ENCODE results near the gene COMMD3. TPM values are rescaled to one million over a fixed set of nuclear protein-coding genes. Genes with fewer than 3 reads are reported as not detected.
"Not testable (repeated sequence)": the region's sequence is repeated elsewhere in the genome, so short reads cannot be mapped to it uniquely, and the experiment has no call there.

Gene COMMD3
- total RNA-seq, 5 donors from 2014 or later (not counting 1 experiment from before 2014, with no cell fraction given): 25.2 to 57.2 (median 49.7) TPM

DNA sequence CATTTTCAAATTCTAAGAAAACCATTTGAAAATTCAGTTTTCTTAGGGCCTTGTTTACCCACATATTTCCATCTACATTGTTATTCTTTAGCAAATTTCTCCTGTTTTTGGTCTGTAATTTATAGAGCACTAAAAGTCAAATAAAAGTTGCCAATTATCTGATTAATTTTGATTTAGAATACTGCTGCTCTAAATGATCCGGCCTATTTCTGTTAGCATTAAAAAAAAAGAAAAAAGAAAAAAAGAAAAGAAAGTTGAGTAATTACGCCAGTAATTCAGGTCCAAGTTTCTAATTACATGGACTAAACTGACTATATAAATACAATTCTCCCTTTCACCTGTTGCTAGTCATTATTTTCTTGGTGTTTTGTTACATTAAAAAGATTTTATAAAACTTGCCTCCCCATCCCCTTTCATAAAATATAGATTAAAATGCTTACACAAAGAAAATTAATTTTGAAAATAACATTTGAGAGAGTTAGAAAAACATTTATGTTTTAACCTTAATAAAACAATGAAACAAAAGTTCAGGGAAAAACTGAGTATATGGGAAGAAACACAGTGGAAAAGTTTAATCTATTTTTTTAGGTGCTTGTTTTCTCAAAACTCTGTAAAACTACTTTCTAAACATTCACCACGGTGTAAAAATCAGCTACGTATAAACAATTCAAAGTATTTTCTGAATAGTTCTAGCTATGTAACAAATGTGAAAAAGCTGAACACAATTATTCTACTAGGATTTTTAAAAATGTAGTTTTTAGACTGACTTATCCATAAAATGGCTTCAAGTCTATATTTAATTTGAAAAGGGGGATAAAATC is 6.8 kb upstream of the COMMD3 start:
- Mint-ChIP-seq H3K9me3 (no peaks in the 10 kb centered on the region), H3K36me3 (no peaks in the 10 kb centered on the region), H3K27ac (no peak overlapping the region), H3K4me1 (no peaks in the 10 kb centered on the region), H3K27me3 (peaks cover 0 to 10% of the 10 kb centered on the region in 2 donors), H3K4me3 (no peak overlapping the region)
- WGBS (ENCODE audit: insufficient coverage): no CpG with 5 or more reads among the region's 4 CpGs
- no peak for DNase-seq
- ATAC-seq (replicated peaks in 1 of 4): no peak
- Histone ChIP-seq H3K36me3 (ENCODE audit: control insufficient read depth in 2 of 2, extremely low read depth in 1 of 2, insufficient read depth in 1 of 2, low read length in 1 of 2) (no peaks in the 10 kb centered on the region), H3K4me1 (ENCODE audit: control insufficient read depth in 1 of 2, extremely low read depth in 1 of 2, insufficient read depth in 2 of 2, low read length in 2 of 2) (no peaks in the 10 kb centered on the region), H3K27me3 (replicated peaks in 1 of 2; ENCODE audit: control insufficient read depth in 2 of 2, extremely low read depth in 1 of 2, insufficient read depth in 2 of 2, low read length in 1 of 2) (peaks cover 0 to 3% of the 10 kb centered on the region in 2 experiments), H3K4me3 (ENCODE audit: control insufficient read depth in 1 of 2, extremely low read depth in 1 of 2, low read length in 1 of 2) (no peak overlapping the region), H3K9me3 (no peaks in the 10 kb centered on the region), H3K27ac (ENCODE audit: low read length) (no peak overlapping the region)
- POLR2A ChIA-PET: no interaction called here
- CTCF ChIA-PET: interaction anchor here in 1 of 2 donors (0.7 kb wide), 1 partner anchor 287 kb away, joined by 3 read pairs; no protein-coding TSS in a partner anchor

DNA sequence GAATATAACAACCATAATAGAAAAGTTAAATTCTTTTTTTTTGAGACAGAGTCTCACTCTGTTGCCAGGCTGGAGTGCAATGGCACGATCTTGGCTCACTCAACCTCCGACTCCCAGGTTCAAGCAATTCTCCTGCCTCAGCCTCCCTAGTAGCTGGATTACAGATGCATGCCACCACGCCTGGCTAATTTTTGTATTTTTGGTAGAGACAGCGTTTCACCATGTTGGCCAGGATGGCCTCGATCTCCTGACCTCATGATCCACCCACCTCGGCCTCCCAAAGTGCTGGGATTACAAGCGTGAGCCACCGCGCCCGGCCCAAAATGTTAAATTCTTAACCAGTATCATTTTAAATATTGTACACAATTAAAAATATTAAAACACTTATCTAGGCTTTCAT is 6.2 kb upstream of the COMMD3 start:
- H3K27me3 ChIP-seq (replicated peaks in 1 of 2; ENCODE audit: control insufficient read depth in 2 of 2, extremely low read depth in 1 of 2, insufficient read depth in 2 of 2, low read length in 1 of 2); H3K27ac Mint-ChIP-seq; ATAC-seq (replicated peaks in 1 of 4); DNase-seq; H3K4me3 ChIP-seq (ENCODE audit: control insufficient read depth in 1 of 2, extremely low read depth in 1 of 2, low read length in 1 of 2); H3K27me3 Mint-ChIP-seq; H3K9me3 ChIP-seq; H3K27ac ChIP-seq (ENCODE audit: low read length); H3K4me1 ChIP-seq (ENCODE audit: control insufficient read depth in 1 of 2, extremely low read depth in 1 of 2, insufficient read depth in 2 of 2, low read length in 2 of 2); H3K9me3 Mint-ChIP-seq; H3K4me1 Mint-ChIP-seq; POLR2A ChIA-PET; H3K4me3 Mint-ChIP-seq; H3K36me3 ChIP-seq (ENCODE audit: control insufficient read depth in 2 of 2, extremely low read depth in 1 of 2, insufficient read depth in 1 of 2, low read length in 1 of 2); H3K36me3 Mint-ChIP-seq: not testable (repeated sequence)
- CTCF ChIA-PET: interaction anchor here in 1 of 2 donors (0.7 kb wide), 1 partner anchor 288 kb away, joined by 3 read pairs; no protein-coding TSS in a partner anchor
- WGBS (ENCODE audit: insufficient coverage): 96% methylated on average over 4 of the region's 10 CpGs

DNA sequence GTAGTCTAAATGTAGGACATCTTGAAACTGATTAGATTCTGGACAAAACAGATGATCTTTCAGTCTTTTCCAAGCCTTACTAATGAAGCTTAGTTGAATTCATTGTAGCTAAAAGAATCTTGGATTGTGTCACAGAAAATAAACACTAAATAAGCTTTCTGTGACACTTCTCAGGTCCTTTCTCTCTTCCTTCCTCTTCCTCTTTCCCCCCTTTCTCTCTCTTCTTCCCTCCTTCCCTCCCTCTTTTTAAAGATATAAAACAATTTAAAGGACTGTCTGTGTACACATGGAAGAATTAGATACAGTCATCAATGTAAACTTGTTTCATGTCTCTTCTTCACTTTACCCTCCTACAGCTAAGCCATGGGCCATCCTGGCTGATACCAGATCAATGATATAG is 5.3 kb upstream of the COMMD3 start:
- ATAC-seq (replicated peaks in 1 of 4): no peak
- H3K27me3 ChIP-seq (replicated peaks in 1 of 2; ENCODE audit: control insufficient read depth in 2 of 2, extremely low read depth in 1 of 2, insufficient read depth in 2 of 2, low read length in 1 of 2): peaks cover 0 to 3% of the 10 kb centered on the region in 2 experiments
- Mint-ChIP-seq H3K9me3 (no peaks in the 10 kb centered on the region), H3K4me3 (no peak overlapping the region), H3K27me3 (peaks cover 0 to 7% of the 10 kb centered on the region in 2 donors), H3K27ac (no peak overlapping the region), H3K36me3 (no peaks in the 10 kb centered on the region), H3K4me1 (peaks cover 10 to 12% (median 12%) of the 10 kb centered on the region in 3 donors)
- no peaks in the 10 kb centered on the region for H3K9me3 ChIP-seq
- ChIA-PET CTCF (no interaction called here), POLR2A (interaction anchor here in 1 of 2 donors (0.6 kb wide), 1 partner anchor 544 kb away, joined by 5 read pairs; no protein-coding TSS in a partner anchor)
- H3K4me3 ChIP-seq (ENCODE audit: control insufficient read depth in 1 of 2, extremely low read depth in 1 of 2, low read length in 1 of 2): no peak overlapping the region
- H3K4me1 ChIP-seq (ENCODE audit: control insufficient read depth in 1 of 2, extremely low read depth in 1 of 2, insufficient read depth in 2 of 2, low read length in 2 of 2): no peaks in the 10 kb centered on the region
- no peak for DNase-seq
- no peaks in the 10 kb centered on the region for H3K36me3 ChIP-seq (ENCODE audit: control insufficient read depth in 2 of 2, extremely low read depth in 1 of 2, insufficient read depth in 1 of 2, low read length in 1 of 2)
- H3K27ac ChIP-seq (ENCODE audit: low read length): no peak overlapping the region

DNA sequence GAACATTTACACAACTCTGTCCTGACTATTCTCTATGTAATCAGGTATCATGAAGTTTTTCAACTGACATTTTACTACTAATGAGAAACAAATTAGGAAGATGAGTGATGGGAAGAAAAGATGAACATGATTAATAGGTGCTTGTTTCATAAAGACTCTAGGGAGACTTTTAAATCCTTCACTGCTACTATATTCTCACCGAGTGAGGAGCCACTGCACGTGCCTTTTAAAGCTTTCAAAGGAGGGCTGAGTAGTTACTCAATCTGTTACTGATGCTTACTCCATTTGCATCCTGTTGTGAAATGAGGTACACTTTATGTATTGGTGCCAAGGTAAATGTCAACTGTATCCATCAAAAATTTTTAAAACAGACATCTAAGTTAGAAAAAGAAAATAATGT is 1.3 kb upstream of the COMMD3 start:
- Mint-ChIP-seq H3K9me3 (no peaks in the 10 kb centered on the region), H3K36me3 (no peaks in the 10 kb centered on the region), H3K4me3 (peak overlapping the region; percentile 50 to 98 (median 93)), H3K27me3 (peaks cover 0 to 11% of the 10 kb centered on the region in 2 donors), H3K27ac (peak overlapping the region; percentile 91 to 98), H3K4me1 (peaks cover 22 to 39% (median 31%) of the 10 kb centered on the region in 3 donors)
- Histone ChIP-seq H3K27me3 (replicated peaks in 1 of 2; ENCODE audit: control insufficient read depth in 2 of 2, extremely low read depth in 1 of 2, insufficient read depth in 2 of 2, low read length in 1 of 2) (peaks cover 0 to 10% of the 10 kb centered on the region in 2 experiments), H3K4me1 (ENCODE audit: control insufficient read depth in 1 of 2, extremely low read depth in 1 of 2, insufficient read depth in 2 of 2, low read length in 2 of 2) (peaks cover 7 to 10% of the 10 kb centered on the region in 2 experiments), H3K4me3 (ENCODE audit: control insufficient read depth in 1 of 2, extremely low read depth in 1 of 2, low read length in 1 of 2) (no peak overlapping the region), H3K27ac (ENCODE audit: low read length) (no peak overlapping the region), H3K36me3 (ENCODE audit: control insufficient read depth in 2 of 2, extremely low read depth in 1 of 2, insufficient read depth in 1 of 2, low read length in 1 of 2) (no peaks in the 10 kb centered on the region), H3K9me3 (no peaks in the 10 kb centered on the region)
- ATAC-seq (replicated peaks in 1 of 4): no peak
- CTCF ChIA-PET: interaction anchor here in 1 of 2 donors (0.5 kb wide), 1 partner anchor 407 kb away, joined by 5 read pairs; no protein-coding TSS in a partner anchor
- POLR2A ChIA-PET: interaction anchor here in 1 of 2 donors (0.9 to 2.4 kb wide), 2 partner anchors 84 to 86 kb away, joined by 3 to 12 read pairs; no protein-coding TSS in a partner anchor
- WGBS (ENCODE audit: insufficient coverage): no CpG with 5 or more reads among the region's 2 CpGs
- no peak for DNase-seq

DNA sequence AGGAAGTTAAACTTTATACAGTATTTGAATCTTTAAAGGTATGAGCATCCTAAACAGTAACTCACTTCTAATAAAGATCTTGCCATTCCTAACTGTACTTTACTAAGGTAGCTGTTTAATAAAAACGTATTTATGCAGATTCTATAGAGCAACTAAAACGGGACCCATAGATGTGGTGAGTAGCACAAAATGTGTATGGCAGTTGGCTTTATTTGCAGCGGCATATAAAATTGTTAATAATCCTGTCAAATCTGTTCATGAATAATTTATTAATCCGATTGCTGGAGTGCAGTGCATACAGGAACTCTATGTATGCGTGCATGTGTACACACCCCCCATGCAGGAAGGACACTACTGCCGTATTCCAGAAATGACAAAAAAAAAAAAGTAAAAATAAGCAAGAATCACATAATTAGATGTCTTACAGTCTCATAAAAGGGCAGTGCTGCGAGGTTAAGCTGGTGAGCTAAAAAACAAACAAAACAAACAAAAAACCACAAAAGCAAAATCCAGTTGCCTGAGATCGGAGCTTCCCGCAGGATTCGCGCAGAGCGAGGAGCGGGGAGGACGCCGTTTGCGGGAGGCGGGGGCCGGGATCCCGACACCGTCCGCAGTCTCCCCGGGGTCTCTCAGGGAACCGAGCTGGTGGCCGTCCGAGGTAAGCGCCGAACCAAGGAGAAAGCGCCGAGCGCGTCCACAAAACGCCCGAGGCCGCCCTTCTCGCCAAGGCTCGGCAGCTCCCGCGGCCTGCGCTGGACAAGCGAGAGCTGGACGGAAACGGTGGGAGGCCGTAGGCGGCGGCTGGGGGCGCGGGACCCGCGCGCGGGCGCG is 518 bp upstream of the COMMD3 start:
- Mint-ChIP-seq H3K27me3 (peaks cover 4 to 14% of the 10 kb centered on the region in 2 donors), H3K27ac (peak overlapping the region; percentile 91 to 98), H3K4me3 (peak overlapping the region; percentile 93 to 98 (median 98)), H3K4me1 (peaks cover 26 to 43% (median 35%) of the 10 kb centered on the region in 3 donors), H3K9me3 (no peaks in the 10 kb centered on the region), H3K36me3 (peaks cover 3% of the 10 kb centered on the region)
- no peaks in the 10 kb centered on the region for H3K9me3 ChIP-seq
- WGBS (ENCODE audit: insufficient coverage): under 1% methylated on average over 46 of the region's 53 CpGs
- peak; percentile 17 to 32 (median 18) for ATAC-seq (replicated peaks in 1 of 4)
- ChIA-PET CTCF (interaction anchor here (0.6 to 2.0 kb wide), 9 partner anchors 10 to 820 kb away, joined by 3 to 7 read pairs (median 5); no protein-coding TSS in a partner anchor), POLR2A (interaction anchor here (0.6 to 2.4 kb wide), 12 partner anchors 9 to 157 kb away, joined by 3 to 12 read pairs (median 3); no protein-coding TSS in a partner anchor)
- peaks cover 10 to 12% of the 10 kb centered on the region in 2 experiments for H3K4me1 ChIP-seq (ENCODE audit: control insufficient read depth in 1 of 2, extremely low read depth in 1 of 2, insufficient read depth in 2 of 2, low read length in 2 of 2)
- H3K36me3 ChIP-seq (ENCODE audit: control insufficient read depth in 2 of 2, extremely low read depth in 1 of 2, insufficient read depth in 1 of 2, low read length in 1 of 2): no peaks in the 10 kb centered on the region
- H3K4me3 ChIP-seq (ENCODE audit: control insufficient read depth in 1 of 2, extremely low read depth in 1 of 2, low read length in 1 of 2): peak overlapping the region; percentile 86 to 95
- H3K27me3 ChIP-seq (replicated peaks in 1 of 2; ENCODE audit: control insufficient read depth in 2 of 2, extremely low read depth in 1 of 2, insufficient read depth in 2 of 2, low read length in 1 of 2): peaks cover 0 to 15% of the 10 kb centered on the region in 2 experiments
- H3K27ac ChIP-seq (ENCODE audit: low read length): peak overlapping the region; percentile 74
- peak in 4 of 35 experiments; percentile 15 to 38 (median 22) for DNase-seq

DNA sequence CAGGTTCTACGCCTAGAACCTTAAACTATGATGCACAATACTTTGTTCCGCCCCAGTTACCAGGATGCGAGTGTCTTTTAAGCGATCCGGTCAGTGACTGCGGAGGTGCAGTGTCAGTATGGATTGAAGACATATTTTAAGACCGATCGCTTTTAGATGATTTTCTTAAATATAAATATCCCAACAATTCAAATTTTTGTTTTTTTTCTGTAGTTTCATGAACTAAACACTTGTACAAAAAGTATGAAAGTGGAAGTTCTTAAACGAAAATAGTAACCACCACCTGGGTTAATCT is 835 bp downstream of the COMMD3 start:
- Histone ChIP-seq H3K36me3 (ENCODE audit: control insufficient read depth in 2 of 2, extremely low read depth in 1 of 2, insufficient read depth in 1 of 2, low read length in 1 of 2) (no peaks in the 10 kb centered on the region), H3K4me3 (ENCODE audit: control insufficient read depth in 1 of 2, extremely low read depth in 1 of 2, low read length in 1 of 2) (peak overlapping the region; percentile 86 to 95), H3K27me3 (replicated peaks in 1 of 2; ENCODE audit: control insufficient read depth in 2 of 2, extremely low read depth in 1 of 2, insufficient read depth in 2 of 2, low read length in 1 of 2) (peaks cover 0 to 17% of the 10 kb centered on the region in 2 experiments), H3K9me3 (no peaks in the 10 kb centered on the region), H3K4me1 (ENCODE audit: control insufficient read depth in 1 of 2, extremely low read depth in 1 of 2, insufficient read depth in 2 of 2, low read length in 2 of 2) (peaks cover 10 to 14% of the 10 kb centered on the region in 2 experiments), H3K27ac (ENCODE audit: low read length) (peak overlapping the region; percentile 83)
- Mint-ChIP-seq H3K27ac (peak overlapping the region; percentile 87 to 91), H3K4me1 (peaks cover 28 to 43% (median 35%) of the 10 kb centered on the region in 3 donors), H3K4me3 (peak overlapping the region; percentile 89 to 98 (median 89)), H3K9me3 (no peaks in the 10 kb centered on the region), H3K27me3 (peaks cover 4 to 10% of the 10 kb centered on the region in 2 donors), H3K36me3 (peaks cover 3% of the 10 kb centered on the region)
- POLR2A ChIA-PET: interaction anchor here (0.8 to 2.4 kb wide), 2 partner anchors 88 kb away, joined by 3 to 12 read pairs; no protein-coding TSS in a partner anchor
- no peak for ATAC-seq (replicated peaks in 1 of 4)
- CTCF ChIA-PET: interaction anchor here in 1 of 2 donors (1.0 to 2.0 kb wide), 3 partner anchors 88 to 821 kb away, joined by 3 to 6 read pairs (median 3); no protein-coding TSS in a partner anchor
- peak in 8 of 35 experiments; percentile 5 to 61 (median 21) for DNase-seq
- WGBS (ENCODE audit: insufficient coverage): no CpG with 5 or more reads among the region's 9 CpGs
